GM21447 (cell line): ENCODE data around the gene ARMC12.
A peak's percentile ranks its signal among the peaks of the same experiment; 100 is the strongest.

Experiments
- ATAC-seq: cut with Tn5 transposase; IDR thresholded peaks from one replicate; pipeline ENCODE4 v1.9.1; 2021; ENCODE audit not compliant: unreplicated experiment

Gene ARMC12

DNA sequence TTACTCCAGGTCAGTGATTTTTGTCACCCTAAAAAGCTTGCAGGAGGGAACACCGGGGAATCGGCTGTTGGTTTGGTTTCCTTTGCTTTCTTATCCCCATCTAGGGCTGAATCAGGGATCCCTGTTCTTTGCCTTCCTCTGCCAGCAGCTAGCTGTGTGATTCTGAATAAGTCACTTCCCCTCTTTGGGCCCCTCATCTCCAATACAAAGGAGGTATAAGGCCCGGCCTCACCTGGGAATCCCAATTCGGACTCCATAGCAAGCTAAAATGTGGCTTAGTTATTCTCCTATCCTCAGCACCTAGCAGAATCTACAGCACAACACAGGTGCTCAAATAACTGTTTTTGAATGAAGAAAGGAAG lies 18.5 kb upstream of the ARMC12 start:
- ATAC-seq = no peak

DNA sequence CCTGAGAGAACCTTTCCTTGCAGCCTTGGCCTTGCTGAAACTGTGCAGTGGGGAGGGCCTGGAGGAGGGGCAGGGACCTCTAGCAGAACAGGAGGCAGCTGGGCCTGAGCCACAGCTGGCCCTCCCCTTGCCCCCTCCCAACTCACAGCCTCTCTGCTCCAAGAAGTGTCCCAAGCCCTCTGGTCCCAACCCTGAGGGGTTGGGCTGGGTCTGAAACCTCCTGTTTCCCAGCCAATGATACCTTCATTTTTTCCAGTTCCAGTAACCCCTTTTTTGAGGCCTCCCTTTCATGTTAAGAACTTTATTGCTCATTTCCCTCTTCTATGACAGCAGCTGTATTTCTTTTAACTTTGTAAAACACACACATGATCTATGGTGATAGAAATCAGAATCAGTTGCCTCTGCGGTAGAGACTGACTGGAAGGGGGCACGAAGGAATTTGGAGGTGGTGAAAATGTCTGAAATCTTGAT lies 17.9 kb upstream of the ARMC12 start:
- ATAC-seq = no peak

DNA sequence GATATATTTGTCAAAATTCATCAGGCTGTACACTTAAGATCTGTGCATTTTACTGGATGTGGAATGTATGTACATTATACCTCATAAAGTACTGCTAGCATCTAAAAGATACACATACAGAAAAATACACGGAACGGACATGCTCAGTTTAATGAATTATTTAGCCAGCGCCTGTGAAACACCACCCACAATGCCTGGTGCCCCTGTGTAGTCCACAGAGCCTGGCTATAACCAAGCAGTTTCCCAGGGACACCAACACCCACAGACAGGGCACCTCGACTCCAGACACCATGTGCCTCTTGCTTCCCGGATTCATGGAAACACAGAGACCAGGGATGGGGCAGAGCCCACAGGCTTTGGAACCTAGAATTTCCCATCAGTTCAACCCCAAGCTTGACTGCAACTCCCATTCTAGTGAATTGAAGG lies 17.4 kb upstream of the ARMC12 start:
- peak; percentile 16 for ATAC-seq

DNA sequence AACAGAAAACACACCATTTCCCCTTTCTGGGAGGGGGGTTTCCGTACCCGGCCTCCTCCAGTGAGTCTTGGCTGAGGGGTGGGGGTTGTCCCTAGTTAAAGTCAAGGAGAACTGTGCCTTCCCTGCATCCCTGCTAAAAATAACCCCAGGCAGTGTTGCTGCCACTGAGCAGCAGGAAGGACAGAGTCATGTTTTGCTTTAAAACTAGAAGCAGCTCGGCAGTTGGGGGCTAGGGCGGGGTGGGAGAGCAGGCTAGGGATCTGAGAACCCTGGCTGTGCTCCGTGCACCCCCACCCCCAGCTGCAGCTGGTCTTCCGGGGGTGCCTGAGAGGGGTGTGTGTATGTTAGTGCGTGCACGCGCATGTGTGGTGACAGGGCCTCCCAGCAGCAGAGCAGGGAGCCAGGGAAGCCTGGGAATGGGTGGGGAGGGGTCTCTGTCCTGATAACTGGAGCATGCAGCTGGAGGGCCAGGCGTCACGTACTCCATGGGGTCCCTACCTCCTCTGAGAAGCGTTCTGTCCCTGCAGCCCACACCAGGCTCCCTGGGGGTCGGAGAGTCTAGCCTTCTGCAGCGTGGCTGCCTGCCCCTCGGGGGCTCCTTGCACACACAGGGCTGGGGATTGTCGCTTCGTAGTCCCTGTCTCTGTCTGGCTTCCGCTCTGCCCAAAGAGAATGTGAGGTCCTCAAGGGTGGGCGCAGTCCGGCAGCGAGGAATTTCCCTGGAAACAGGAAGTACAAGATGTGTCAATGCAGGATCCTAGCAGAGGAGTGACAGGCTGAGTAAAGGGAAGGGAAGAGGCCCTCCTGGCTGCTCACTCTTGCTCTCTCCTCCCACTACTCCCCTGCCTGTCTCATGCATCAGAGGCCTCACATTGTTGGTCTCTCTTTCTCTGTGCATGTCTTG lies 16.8 kb upstream of the ARMC12 start:
- ATAC-seq = peak; percentile 54

DNA sequence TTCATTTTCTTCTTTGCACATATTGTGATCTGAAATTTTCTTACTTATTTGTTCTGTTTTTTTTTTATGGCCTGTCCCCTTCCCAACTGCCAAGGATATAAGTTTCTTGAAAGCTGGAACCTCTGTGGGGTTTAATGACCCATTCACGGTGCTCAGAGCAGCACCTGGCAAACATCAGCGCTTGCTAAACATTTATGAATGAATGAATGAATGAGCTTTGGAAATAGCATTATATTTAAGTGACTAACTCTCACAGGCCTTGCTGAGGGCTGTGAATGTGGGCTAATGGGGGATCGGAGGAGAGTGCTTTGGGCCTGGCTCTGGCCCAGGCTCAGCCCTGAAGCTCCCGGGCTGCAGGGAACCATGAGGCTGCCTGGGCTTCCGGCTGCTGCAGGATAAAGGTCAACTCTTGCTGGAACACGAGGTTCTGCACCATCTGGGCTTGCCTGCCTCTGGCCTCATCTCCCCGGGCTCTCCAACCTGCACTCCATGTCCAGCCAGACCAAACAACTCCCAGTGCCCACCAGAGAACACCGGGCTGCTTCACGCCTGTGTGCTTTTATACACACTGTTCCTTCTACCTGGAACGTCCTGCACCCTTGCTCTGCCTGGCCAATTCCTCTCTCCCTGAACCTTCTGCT lies 14.6 kb upstream of the ARMC12 start:
- ATAC-seq = no peak

DNA sequence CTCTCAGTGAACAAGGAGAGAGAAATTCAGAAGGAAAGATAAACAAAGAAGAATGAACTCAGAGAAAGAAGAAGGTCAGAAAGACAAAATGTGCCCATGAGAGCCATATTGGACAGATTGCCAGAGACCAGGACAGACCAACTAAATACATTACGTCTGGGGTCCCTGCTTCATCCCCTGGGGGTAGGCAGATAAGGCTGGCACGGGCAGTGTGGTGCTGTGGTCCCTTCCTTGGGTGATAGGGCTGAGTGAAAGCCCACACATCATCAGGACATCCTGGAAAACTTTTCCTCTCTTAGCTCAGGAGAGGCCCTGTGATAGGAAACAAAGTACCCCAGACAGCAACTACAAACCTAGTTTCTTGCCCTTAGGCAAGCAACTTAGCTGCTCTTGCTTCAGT lies 13.2 kb upstream of the ARMC12 start:
- no peak for ATAC-seq

DNA sequence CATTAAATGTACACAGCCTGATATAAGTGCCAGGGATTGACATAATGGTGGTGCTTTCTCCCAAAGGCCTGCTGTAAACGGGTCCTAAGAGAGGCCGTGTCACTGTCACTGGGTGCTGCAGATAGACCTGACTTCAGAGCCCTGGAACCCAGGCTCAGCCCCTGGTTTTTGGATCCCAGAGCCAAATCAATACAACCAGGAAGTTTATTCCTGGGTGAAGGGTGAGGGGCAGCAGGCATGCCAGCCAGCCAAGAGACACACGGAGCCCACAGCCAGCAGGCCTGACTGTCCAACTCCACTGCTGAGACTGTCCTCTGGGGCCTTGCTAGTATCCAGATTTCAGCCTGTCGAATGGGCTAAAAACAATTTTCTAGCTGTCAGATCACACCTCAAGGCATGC lies 12.8 kb upstream of the ARMC12 start:
- ATAC-seq = no peak

DNA sequence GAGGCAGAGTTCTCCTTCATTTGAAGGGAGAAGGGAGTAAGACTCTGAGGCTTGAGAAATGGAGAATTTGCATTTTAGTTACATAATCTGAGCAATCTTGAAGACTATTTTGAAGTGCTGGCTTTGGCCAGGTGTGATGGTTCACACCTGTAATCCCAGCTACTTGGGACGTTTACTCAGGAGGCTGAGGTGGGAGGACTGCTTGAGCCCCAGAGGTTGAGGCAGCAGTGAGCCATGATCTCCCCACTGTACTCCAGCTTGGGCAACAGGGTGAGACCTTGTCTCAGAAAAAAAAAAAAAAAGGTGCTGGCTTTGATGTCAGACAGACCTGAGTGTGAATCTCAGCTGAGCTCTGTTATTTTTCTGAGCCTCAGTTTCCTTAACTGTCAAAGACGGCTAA lies 12.4 kb upstream of the ARMC12 start:
- ATAC-seq = no peak

DNA sequence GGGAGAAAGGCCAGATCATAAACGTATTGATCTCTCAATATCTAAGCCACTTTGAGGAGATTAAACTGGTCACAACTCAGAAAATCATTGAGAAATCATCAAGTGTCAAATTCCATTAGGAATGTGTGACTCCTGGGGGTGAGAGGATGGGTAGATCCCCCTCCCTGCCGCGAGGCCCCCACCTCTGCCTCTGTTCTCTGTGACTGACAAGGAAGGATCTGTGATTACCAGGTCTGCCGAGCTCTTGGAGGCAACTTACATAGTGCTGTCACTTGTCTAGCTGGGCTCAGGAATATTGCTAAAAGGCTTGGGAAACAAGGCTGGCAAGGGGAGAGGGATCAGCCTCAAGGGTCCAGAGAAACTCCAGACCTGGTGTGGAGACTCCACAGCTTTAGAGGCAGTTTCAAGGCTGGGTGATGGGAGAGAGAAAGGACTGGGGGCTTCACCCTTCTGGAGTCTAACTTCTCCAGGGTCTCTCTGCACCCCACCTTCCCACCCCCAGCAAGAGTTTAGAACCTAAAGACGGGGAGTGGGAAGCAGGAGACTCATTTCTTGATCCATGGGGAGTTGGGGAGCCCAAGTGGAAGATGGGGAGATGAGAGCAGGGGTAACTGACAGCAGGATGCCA lies 11.6 kb upstream of the ARMC12 start:
- ATAC-seq = no peak

DNA sequence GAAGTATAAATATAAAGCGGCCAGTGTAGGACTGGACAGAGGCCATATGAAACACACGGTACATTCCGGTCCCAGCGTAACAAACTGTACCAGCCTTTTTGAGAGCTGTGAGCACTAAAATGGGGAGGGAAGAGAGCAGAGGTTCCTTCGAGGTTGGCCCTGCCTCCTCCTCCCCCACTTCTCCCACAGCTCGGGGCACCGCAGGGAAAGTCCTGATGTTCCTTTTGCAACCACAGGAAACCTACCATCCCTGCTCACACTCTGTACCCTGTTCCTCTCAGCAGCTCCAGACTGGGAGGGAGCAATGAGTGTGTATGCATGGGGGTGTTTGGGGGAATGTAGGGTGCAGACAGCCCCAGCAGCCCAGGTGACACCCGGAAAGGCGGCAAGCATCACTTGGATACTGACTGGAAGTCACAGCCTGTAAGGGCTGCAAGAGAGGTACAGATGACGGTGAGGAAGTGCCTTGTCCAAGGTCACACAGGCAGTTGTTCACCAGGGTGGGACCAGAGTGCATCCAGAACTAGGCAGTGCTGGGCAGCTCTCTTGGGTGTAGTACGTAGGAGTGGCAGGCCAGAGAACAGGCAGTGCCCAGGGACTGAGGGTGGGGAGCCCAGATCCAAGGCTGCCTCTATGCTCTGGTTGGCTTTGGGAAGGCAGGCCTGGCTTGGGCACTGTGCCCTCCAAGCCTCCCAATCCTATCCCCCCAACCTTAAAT lies 11.0 kb upstream of the ARMC12 start:
- no peak for ATAC-seq

DNA sequence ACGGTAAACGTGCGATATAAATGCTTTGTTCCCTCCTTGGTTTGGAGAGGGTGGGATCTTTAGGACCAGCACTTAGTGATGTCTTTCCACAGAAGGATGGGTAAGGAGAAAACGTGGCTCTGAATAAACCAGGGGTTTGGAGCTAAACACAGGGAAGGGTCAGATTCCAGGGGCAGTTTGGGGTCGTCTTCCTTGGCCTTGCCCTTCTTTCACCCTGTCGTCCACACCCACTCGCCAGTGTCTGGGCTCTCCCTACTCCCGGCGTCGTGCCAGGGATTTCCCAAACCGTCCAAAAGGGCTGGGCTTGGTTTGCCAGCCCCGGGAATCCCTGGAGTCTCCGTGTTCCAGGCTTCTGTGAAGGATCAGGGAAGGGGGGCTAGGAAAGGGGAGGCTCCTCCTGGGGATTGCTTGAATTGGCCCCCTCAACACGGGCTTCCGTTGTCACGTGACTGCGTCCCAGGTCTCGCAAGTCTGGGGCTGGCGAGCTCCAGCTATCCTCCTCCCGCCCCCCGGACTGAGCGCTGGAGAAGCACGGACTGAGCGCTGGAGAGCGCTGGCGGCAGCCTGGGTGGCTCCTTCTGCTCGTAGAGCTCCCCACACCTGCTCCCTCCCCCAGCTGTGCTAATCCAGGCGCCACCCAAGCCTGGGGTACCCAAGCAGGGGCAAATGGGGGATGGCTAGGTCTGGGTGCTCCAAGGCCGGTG lies 9.4 kb upstream of the ARMC12 start:
- peak; percentile 7 for ATAC-seq

DNA sequence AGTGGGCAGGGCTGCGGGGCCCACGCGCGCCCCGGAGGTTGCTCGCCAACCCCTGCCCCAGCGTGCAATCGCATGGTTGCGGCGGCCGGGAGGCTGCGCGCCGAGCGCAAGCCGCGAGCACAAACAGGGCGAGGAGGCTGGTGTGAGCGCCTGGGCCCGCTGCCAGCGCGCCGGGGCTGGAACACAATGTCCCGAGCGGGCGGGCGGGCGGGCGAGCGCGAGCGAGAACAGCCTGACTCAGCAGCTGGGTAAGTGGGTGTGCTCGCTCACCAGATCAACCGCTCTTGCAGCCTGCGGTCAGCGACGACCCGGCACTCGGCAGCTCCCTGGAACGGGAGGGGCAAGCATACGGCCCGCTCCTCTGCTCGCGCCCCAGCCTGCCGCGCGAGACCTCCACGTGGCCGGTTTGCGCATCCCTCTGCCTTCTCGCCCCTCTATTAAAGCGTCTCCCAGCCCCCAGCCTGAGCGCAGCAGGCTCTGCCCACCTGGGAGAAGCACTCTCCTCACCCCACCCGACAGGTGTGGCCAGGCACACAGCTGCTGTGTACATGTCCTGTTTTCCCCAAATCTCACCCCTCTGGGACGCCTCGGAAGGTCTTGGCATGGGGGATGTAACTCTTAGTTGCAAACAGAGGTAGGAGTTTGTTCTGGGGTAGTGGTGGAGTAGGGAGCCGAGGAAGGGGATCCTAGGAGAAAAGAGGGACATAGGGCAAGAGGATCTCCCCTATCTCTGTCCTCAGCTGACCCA lies 8.7 kb upstream of the ARMC12 start:
- ATAC-seq = peak; percentile 38

DNA sequence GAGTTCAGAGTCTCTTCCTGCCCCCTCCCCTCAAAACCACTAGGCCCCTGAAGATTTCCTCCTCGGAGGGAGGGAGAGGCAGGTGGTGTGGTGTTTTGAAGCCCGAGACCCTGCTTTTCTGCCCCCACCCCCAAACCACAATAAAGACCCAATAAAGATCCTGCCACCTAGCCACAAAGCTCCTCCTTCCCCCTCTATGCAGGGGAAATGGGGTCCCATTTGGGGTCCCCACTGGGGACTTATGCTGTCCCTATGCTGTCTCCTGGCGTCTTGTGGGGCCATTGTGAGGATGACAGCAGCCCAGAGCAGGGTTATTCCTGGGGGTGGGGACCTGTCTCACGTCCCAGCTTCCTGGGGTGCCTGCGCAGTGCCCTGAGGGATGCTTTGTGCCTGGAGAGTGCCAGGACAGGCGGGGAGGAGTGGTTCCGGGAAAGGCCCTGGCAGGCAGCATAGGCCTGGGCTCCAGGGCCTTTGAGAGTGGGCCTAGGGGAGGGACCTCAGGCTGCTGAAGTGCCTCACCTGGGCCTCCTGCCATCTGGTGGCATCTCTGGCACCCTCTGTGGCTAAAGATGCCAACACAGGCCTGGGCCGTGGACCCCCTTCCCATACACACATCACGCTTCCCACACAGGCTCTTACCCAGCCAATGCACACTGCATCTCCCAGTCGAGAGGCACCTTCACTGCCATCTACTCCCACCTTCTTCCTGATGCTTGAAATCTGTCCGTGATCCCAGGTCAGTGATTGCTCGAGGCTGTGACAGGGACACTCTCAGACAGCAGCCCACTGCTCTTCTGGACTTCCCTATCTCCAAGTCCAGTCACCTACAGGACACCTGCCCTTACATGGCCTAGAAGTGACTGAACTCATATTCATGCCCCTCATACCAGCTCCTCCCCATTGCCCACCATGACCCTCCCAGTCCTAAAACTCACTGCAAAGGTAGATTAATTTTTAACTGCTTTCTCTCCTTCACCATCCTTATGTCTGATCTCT lies 7.9 kb upstream of the ARMC12 start:
- ATAC-seq = no peak

DNA sequence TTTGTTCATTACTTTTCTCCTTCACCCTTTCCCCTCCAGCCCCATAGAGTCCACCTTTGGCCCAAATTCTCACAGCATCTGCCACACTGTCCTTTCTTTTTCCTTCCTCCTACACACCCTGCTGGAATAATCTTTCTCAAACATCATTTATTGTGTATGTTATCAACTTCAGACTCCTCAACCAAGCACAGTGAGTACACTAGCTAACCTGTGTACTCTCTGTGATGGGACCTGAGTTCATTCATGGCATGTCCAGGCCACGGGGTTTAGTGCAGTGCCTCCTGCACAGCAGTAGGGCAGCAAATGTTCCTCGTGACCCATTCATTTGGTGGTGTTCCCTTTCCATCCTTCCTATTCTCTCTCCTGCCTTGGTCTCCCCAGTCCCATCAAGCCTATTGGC lies 7.1 kb upstream of the ARMC12 start:
- ATAC-seq = no peak

DNA sequence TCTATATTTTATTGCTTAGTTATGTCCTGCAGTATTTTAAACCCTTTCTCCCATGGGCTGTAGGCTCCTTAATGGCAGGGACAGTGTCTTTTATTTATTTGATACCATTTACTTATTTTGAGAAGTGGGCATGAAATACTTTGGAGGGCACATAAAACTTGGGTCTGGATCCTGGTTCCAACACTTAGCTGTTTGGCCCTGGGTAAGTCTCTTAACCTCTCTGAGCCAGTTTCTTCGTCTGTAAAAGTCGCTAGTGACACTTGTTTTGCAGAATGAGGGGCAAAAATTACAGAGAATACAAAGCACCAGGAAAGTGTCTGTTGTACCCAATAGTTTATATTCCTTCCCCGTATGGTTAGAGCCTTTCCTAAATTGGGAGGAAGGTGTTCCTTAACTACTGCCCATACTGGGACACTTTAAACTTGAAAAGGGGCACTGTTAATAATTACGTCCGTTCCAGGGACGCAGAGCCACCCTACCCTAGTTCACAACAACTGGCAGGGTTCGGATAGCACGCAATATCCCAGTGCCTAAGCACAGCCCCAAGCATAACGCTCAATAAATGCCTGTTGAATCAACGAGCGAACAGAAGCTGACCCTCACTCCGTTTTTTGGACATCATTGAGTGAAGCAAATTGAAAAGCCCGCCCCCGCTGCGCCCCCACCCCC lies 6.0 kb upstream of the ARMC12 start:
- ATAC-seq = no peak

DNA sequence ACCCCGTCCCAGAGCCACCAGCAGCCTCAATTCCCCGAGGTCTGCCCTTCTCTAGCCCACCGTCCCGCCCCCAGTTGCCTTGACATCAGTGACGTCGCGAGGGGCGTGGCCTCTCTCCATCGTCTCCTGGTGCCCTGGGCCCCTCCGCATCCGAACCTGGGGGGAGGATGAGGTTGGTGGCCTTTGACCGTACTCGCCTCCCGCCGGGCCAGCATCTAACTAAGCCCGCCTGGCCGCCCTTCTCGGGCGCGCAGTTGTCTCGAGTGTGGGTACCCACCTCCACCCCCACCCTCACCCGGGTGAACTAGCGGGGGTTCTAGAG lies 5.5 kb upstream of the ARMC12 start:
- peak; percentile 48 for ATAC-seq

DNA sequence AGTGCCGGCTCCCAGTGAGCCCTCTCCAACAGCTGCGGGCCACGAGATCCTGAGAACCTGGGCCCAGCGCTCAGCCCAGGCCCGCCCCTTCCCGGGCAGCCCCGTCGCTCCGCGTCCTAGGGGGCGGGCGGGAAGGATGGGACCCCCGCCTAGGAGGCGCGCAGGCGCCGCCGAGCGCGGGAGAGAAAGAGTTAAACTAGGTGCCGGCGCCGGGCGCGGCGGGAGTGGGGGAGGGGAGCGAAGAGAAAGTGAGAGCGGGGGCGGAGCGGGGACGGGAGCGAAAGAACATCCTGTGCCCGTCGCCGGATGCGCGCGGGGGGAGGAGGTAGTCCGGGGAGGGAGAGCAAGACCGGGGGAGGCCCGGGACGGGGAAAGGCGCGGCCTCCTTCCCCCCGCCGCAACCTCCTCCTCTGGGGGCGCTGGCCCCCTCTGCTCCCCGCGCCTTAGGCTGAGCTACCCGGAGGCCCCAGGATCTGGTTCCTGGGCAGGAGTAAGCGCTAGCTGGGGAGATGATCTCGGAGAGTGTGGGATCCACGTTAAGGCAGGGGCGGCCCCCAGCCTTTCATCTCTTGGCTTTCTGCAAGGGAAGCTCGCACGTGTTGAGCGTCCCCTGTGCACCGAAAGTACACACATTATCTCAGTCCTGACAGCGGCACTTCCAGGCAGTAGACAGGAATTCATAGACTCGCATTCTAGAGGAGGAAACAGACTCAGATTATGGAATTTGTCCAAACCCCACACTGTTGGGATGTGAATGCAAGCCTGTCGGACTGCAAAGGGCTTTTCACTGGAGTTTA lies 4.9 kb upstream of the ARMC12 start:
- ATAC-seq = peak; percentile 52

DNA sequence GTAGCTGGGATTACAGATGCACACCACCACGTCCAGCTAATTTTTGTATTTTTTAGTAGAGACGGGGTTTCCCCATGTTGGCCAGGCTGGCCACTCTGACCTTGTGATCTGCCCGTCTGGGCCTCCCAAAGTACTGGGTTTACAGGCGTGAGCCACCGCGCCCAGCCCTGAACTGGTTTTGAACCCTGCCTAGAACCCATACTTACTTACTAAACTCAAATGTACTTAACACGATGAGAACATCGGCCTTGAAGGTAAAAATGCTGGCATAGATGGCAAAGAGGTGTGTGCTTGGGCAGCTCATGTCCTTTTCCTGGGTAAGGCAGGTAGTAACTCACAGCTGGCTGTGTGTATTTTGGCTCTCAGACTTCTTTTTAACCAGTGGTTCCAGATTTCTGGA lies 3.2 kb upstream of the ARMC12 start:
- no peak for ATAC-seq
